ENCODE measurements around the gene PSMB3. TPM values are rescaled to one million over a fixed set of nuclear protein-coding genes. Genes with fewer than 3 reads are reported as not detected.

The PSMB3 gene
- total RNA-seq, 2 donors from 2014 or later: 131 to 154 TPM

- intact Hi-C loops (cut with DNase I, micrococcal nuclease): no loop called here
- ATAC-seq (no peak), DNase-seq (peak; percentile 13 to 29)
Observed at GRCh38 chr17:38746004-38746848, 6.3 kb upstream of the PSMB3 start.

GRCh38 chr17:38746849-38747462 is 5.6 kb upstream of the PSMB3 start:
- DNase-seq: peak; percentile 26 to 32
- ATAC-seq: no peak
- intact Hi-C loops (cut with DNase I, micrococcal nuclease): no loop called here

GRCh38 chr17:38747463-38748148 is 4.9 kb upstream of the PSMB3 start:
- ATAC-seq (no peak), DNase-seq (peak; percentile 60 to 70)
- intact Hi-C loops (cut with DNase I, micrococcal nuclease): no loop called here

- DNase-seq (peak; percentile 94 to 95), ATAC-seq (peak; percentile 37)
- intact Hi-C loops (cut with DNase I, micrococcal nuclease): no loop called here
Observed at GRCh38 chr17:38748149-38748891, 4.2 kb upstream of the PSMB3 start, which contains the start of gene PCGF2. Gene PCGF2 (minus strand): TSS chr17:38748336. CDS start chr17:38740402, 7,934 bp downstream.

- intact Hi-C loops (cut with DNase I, micrococcal nuclease): no loop called here
Observed at GRCh38 chr17:38748892-38749222, 3.7 kb upstream of the PSMB3 start.

GRCh38 chr17:38749223-38750043 is 3.1 kb upstream of the PSMB3 start:
- ATAC-seq (peak; percentile 54), DNase-seq (peak; percentile 85 to 93)
- intact Hi-C loops (cut with DNase I, micrococcal nuclease): no loop called here

More at GRCh38 chr17:38748892-38749222, 3.7 kb upstream of the PSMB3 start:
- DNase-seq (peak in 1 of 2 donors; percentile 46), ATAC-seq (no peak)

GRCh38 chr17:38750044-38750311 is 2.6 kb upstream of the PSMB3 start:
- no peak for ATAC-seq
- intact Hi-C loops (cut with DNase I, micrococcal nuclease): no loop called here

GRCh38 chr17:38750312-38751121 is 2.0 kb upstream of the PSMB3 start:
- ATAC-seq: peak; percentile 27
- peak; percentile 34 to 38 for DNase-seq
- intact Hi-C loops (cut with DNase I, micrococcal nuclease): no loop called here

More at GRCh38 chr17:38750044-38750311, 2.6 kb upstream of the PSMB3 start:
- DNase-seq: no peak

- DNase-seq: peak in 1 of 2 donors; percentile 32
- no peak for ATAC-seq
- intact Hi-C loops (cut with DNase I, micrococcal nuclease): no loop called here
Observed at GRCh38 chr17:38751144-38751807, 1.3 kb upstream of the PSMB3 start.

GRCh38 chr17:38751808-38752307 is 683 bp upstream of the PSMB3 start:
- ATAC-seq (peak; percentile 37), DNase-seq (peak; percentile 80 to 87)
- intact Hi-C loops (cut with DNase I, micrococcal nuclease): no loop called here

- ATAC-seq (no peak), DNase-seq (peak; percentile 23 to 45)
- intact Hi-C loops (cut with DNase I, micrococcal nuclease): no loop called here
Observed at GRCh38 chr17:38753071-38753506, 548 bp downstream of the PSMB3 start.

GRCh38 chr17:38761612-38762011 is 9.1 kb downstream of the PSMB3 start:
- DNase-seq (peak in 1 of 2 donors; percentile 26), ATAC-seq (peak; percentile 63)
- intact Hi-C loops (cut with DNase I, micrococcal nuclease): no loop called here

- intact Hi-C loops (cut with DNase I, micrococcal nuclease): no loop called here
- no peak for ATAC-seq
Observed at GRCh38 chr17:38762231-38762630, 9.7 kb downstream of the PSMB3 start.

GRCh38 chr17:38766341-38766740 is 13.8 kb downstream of the PSMB3 start:
- intact Hi-C loops (cut with DNase I, micrococcal nuclease): no loop called here
- DNase-seq (no peak), ATAC-seq (no peak)

More at GRCh38 chr17:38762231-38762630, 9.7 kb downstream of the PSMB3 start:
- no peak for DNase-seq

GRCh38 chr17:38768417-38768816 is 15.9 kb downstream of the PSMB3 start:
- intact Hi-C loops (cut with DNase I, micrococcal nuclease): no loop called here
- ATAC-seq (no peak), DNase-seq (no peak)

- intact Hi-C loops (cut with DNase I, micrococcal nuclease): no loop called here
- ATAC-seq (no peak), DNase-seq (no peak)
Observed at GRCh38 chr17:38773258-38773657, 20.7 kb downstream of the PSMB3 start.

Measured in left colon (tissue), 2 donors.